Astrocyte (in vitro differentiated cells and primary cell): ENCODE results near the gene ATN1. TPM values are rescaled to one million over a fixed set of nuclear protein-coding genes. Genes with fewer than 3 reads are reported as not detected.

Experiments used
- DNase-seq: peaks from one replicate; pipeline ENCODE4 v3.0.0-alpha.2; 2010; ENCODE audit warnings: low read depth
- FAIRE-seq: peaks from 2 replicates; lab custom pipeline; 2011; peaks lifted over from hg19 to GRCh38; lab: Jason Lieb, UNC
- H2AFZ ChIP-seq: 2 replicates; pipeline ENCODE4 v1.6.0; 2012; ENCODE audit warnings: low read depth, low read length, inconsistent platforms
- H3K27ac ChIP-seq: 2 replicates; pipeline ENCODE4 v1.5.1; 2011; ENCODE audit warnings: low read depth, low read length, inconsistent platforms
- H3K27me3 ChIP-seq: 2 replicates; pipeline ENCODE4 v1.6.0; 2011; ENCODE audit warnings: low read length, inconsistent platforms; ENCODE audit not compliant: insufficient read depth
- H3K36me3 ChIP-seq: 2 replicates; pipeline ENCODE4 v1.5.1; 2011; ENCODE audit warnings: low read length, inconsistent platforms; ENCODE audit not compliant: insufficient read depth
- H3K4me1 ChIP-seq: 2 replicates; pipeline ENCODE4 v1.5.1; 2011; ENCODE audit warnings: low read length, inconsistent platforms; ENCODE audit not compliant: insufficient read depth
- H3K4me2 ChIP-seq: 2 replicates; pipeline ENCODE4 v1.6.0; 2012; ENCODE audit warnings: low read length, inconsistent platforms
- H3K4me3 ChIP-seq: 2 replicates; pipeline ENCODE4 v1.5.1; 2011; ENCODE audit warnings: low read depth, mild to moderate bottlenecking, low read length, inconsistent platforms; ENCODE audit not compliant: insufficient read depth
- H3K79me2 ChIP-seq: 2 replicates; pipeline ENCODE4 v1.6.0; 2012; ENCODE audit warnings: mild to moderate bottlenecking, low read length, inconsistent platforms; ENCODE audit not compliant: insufficient read depth
- H3K9ac ChIP-seq: 2 replicates; pipeline ENCODE4 v1.6.0; 2012; ENCODE audit warnings: mild to moderate bottlenecking, low read length, inconsistent platforms
- H3K9me3 ChIP-seq: 2 replicates; pipeline ENCODE4 v1.5.1; 2012; ENCODE audit warnings: low read depth, mild to moderate bottlenecking, low read length, inconsistent platforms; ENCODE audit not compliant: insufficient read depth
- H4K20me1 ChIP-seq: 2 replicates; pipeline ENCODE4 v1.6.0; 2012; ENCODE audit warnings: low read length, inconsistent platforms; ENCODE audit not compliant: insufficient read depth
- H3K27ac Mint-ChIP-seq: one replicate; pipeline ENCODE4 v1.8.0; 2021; ENCODE audit warnings: mild to moderate bottlenecking, mixed read lengths; ENCODE audit not compliant: unreplicated experiment
- H3K27me3 Mint-ChIP-seq: one replicate; pipeline ENCODE4 v1.8.0; 2021; ENCODE audit warnings: low read depth, mixed read lengths; ENCODE audit not compliant: unreplicated experiment
- H3K36me3 Mint-ChIP-seq: one replicate; pipeline ENCODE4 v1.8.0; 2021; ENCODE audit warnings: low read depth, mixed read lengths; ENCODE audit not compliant: unreplicated experiment
- H3K4me1 Mint-ChIP-seq: one replicate; pipeline ENCODE4 v1.8.0; 2021; ENCODE audit warnings: low read depth, mixed read lengths; ENCODE audit not compliant: unreplicated experiment
- H3K4me3 Mint-ChIP-seq: one replicate; pipeline ENCODE4 v1.8.0; 2021; ENCODE audit warnings: mild to moderate bottlenecking, moderate library complexity, mixed read lengths; ENCODE audit not compliant: unreplicated experiment
- H3K9me3 Mint-ChIP-seq: one replicate; pipeline ENCODE4 v1.8.0; 2021; ENCODE audit warnings: mild to moderate bottlenecking, mixed read lengths; ENCODE audit not compliant: unreplicated experiment
- CTCF ChIP-seq: IDR thresholded peaks from 2 replicates; pipeline ENCODE4 v1.5.1; 2011; ENCODE audit warnings: low read depth, mild to moderate bottlenecking, inconsistent platforms, low read length, moderate library complexity; ENCODE audit not compliant: insufficient read depth
- EZH2 ChIP-seq: IDR thresholded peaks from 2 replicates; pipeline ENCODE4 v1.6.1; 2012; ENCODE audit warnings: mild to moderate bottlenecking, low read length, inconsistent platforms; ENCODE audit not compliant: insufficient read depth
- total RNA-seq: library from RNA; stranded (reverse); gene quantifications from 2 replicates; pipeline ENCODE4 v1.2.1, GENCODE V29; 2021

The ATN1 gene
- total RNA-seq, 1 donor from 2014 or later = 97.8 TPM

GRCh38 chr12:6975297-6976032 is 47.7 kb downstream of the ATN1 start:
- H4K20me1 ChIP-seq = no peaks in the 10 kb centered on the region
- no peak overlapping the region for H3K9ac ChIP-seq
- no peak overlapping the region for H3K27ac ChIP-seq
- DNase-seq (no peak), FAIRE-seq (no peak)
- H3K9me3 Mint-ChIP-seq = no peaks in the 10 kb centered on the region
- no peak overlapping the region for H3K4me2 ChIP-seq
- H3K36me3 Mint-ChIP-seq = peaks cover 14% of the 10 kb centered on the region
- H3K27me3 Mint-ChIP-seq = no peaks in the 10 kb centered on the region
- peaks cover 43% of the 10 kb centered on the region for H3K36me3 ChIP-seq
- peaks cover 3% of the 10 kb centered on the region for H3K4me1 ChIP-seq
- H3K27ac Mint-ChIP-seq = no peak overlapping the region
- H3K9me3 ChIP-seq = no peaks in the 10 kb centered on the region
- H3K27me3 ChIP-seq = no peaks in the 10 kb centered on the region
- H3K79me2 ChIP-seq = peaks cover 33% of the 10 kb centered on the region
- H3K4me1 Mint-ChIP-seq = peaks cover 11% of the 10 kb centered on the region
- TF ChIP-seq CTCF = no peak
- no peak for TF ChIP-seq EZH2
- no peak overlapping the region for H3K4me3 Mint-ChIP-seq
- no peak overlapping the region for H2AFZ ChIP-seq
- H3K4me3 ChIP-seq = no peak overlapping the region

- Histone ChIP-seq H4K20me1 (no peaks in the 10 kb centered on the region), H3K4me3 (no peak overlapping the region), H3K27ac (no peak overlapping the region), H3K36me3 (peaks cover 50% of the 10 kb centered on the region), H3K4me2 (no peak overlapping the region), H3K9me3 (no peaks in the 10 kb centered on the region), H3K79me2 (peaks cover 12% of the 10 kb centered on the region), H3K27me3 (no peaks in the 10 kb centered on the region), H2AFZ (no peak overlapping the region), H3K4me1 (no peaks in the 10 kb centered on the region), H3K9ac (no peak overlapping the region)
- Mint-ChIP-seq H3K27me3 (no peaks in the 10 kb centered on the region), H3K4me3 (no peak overlapping the region), H3K9me3 (no peaks in the 10 kb centered on the region), H3K36me3 (peaks cover 17% of the 10 kb centered on the region), H3K27ac (no peak overlapping the region), H3K4me1 (peaks cover under 1% of the 10 kb centered on the region)
- TF ChIP-seq CTCF = no peak
- TF ChIP-seq EZH2 = no peak
- DNase-seq (no peak), FAIRE-seq (no peak)
These were observed 49.9 kb downstream of the ATN1 start for GRCh38 chr12:6977653-6978052.

- TF ChIP-seq CTCF (no peak), EZH2 (no peak)
- FAIRE-seq = no peak
- peaks cover 17% of the 10 kb centered on the region for H3K36me3 Mint-ChIP-seq
These were observed 50.4 kb downstream of the ATN1 start for GRCh38 chr12:6978188-6978587.

More at GRCh38 chr12:6978188-6978587, 50.4 kb downstream of the ATN1 start:
- Mint-ChIP-seq H3K27me3 (no peaks in the 10 kb centered on the region), H3K4me1 (no peaks in the 10 kb centered on the region), H3K4me3 (no peak overlapping the region), H3K9me3 (no peaks in the 10 kb centered on the region), H3K27ac (no peak overlapping the region)
- no peaks in the 10 kb centered on the region for H3K27me3 ChIP-seq
- no peaks in the 10 kb centered on the region for H3K9me3 ChIP-seq
- H3K79me2 ChIP-seq = peaks cover 7% of the 10 kb centered on the region
- no peaks in the 10 kb centered on the region for H4K20me1 ChIP-seq
- H3K9ac ChIP-seq = no peak overlapping the region
- DNase-seq = no peak
- no peaks in the 10 kb centered on the region for H3K4me1 ChIP-seq
- peaks cover 55% of the 10 kb centered on the region for H3K36me3 ChIP-seq
- H2AFZ ChIP-seq = no peak overlapping the region
- no peak overlapping the region for H3K4me2 ChIP-seq
- no peak overlapping the region for H3K4me3 ChIP-seq
- no peak overlapping the region for H3K27ac ChIP-seq
